Mucosa of descending colon (tissue), 3 donors: ENCODE measurements around the gene ABL1. TPM values are rescaled to one million over a fixed set of nuclear protein-coding genes. Genes with fewer than 3 reads are reported as not detected.

Source experiments
- ATAC-seq: fragments of 200-7000 bp; cut with Tn5 transposase; one replicate; pipeline ENCODE4 v1.9.1; 2020; ENCODE audit warnings: mild to moderate bottlenecking, moderate library complexity
- DNase-seq, 3 donors: peaks; one replicate each; pipeline ENCODE4 v3.0.0-alpha.2; 2020
- H3K36me3 ChIP-seq: fragments of 200-600 bp; one replicate; pipeline ENCODE4 v1.8.0; 2021; ENCODE audit warnings: low read depth, mild to moderate bottlenecking
- H3K4me1 ChIP-seq: fragments of 200-600 bp; one replicate; pipeline ENCODE4 v1.8.0; 2021; ENCODE audit warnings: low read depth, mild to moderate bottlenecking
- H3K4me3 ChIP-seq: fragments of 200-600 bp; one replicate; pipeline ENCODE4 v1.8.0; 2021; ENCODE audit warnings: mild to moderate bottlenecking
- H3K9me3 ChIP-seq: fragments of 200-600 bp; one replicate; pipeline ENCODE4 v1.8.0; 2021; ENCODE audit warnings: mild to moderate bottlenecking
- CTCF ChIP-seq: fragments of 200-600 bp; IDR thresholded peaks from one replicate; pipeline ENCODE4 v1.8.0; 2022; ENCODE audit warnings: antibody characterized with exemption, mild to moderate bottlenecking
- intact Hi-C, 2 donors: fragments of 100-400 bp; cut with DNase I in 1 of 2; cut with micrococcal nuclease in 1 of 2; formaldehyde crosslinking; loops; one replicate each; pipeline versions ENCODE4 v1.11.0 to v1.11.1; 2022; cut with DNase I, micrococcal nuclease
- total RNA-seq, 3 donors: library from RNA; stranded (reverse); fragmentation: NEBNext Ultra II Directional in 2 of 3; extraction: Animal tissue kit (Norgen Biotek cat#: 25700) in 2 of 3; gene quantifications; one replicate each; pipeline versions ENCODE4 v1.2.1 to v1.2.4, GENCODE V29; 2021 to 2023
- donor health status: DM: no; HTN: no; CAD: no; lungs with moderate emphysema.
- donor health status: DM: no; HTN: no; CAD: no.
- donor health status: DM: no; HTN: yes; CAD: no.

ABL1 gene
- total RNA-seq, 3 donors from 2014 or later, result 86.6 to 147 (median 91.4) TPM

GRCh38 chr9:130930132-130930803 lies 95.2 kb downstream of the ABL1 start:
- Histone ChIP-seq H3K36me3 (no peaks in the 10 kb centered on the region), H3K9me3 (no peaks in the 10 kb centered on the region), H3K4me3 (no peak overlapping the region), H3K4me1 (no peaks in the 10 kb centered on the region)
- TF ChIP-seq CTCF, result no peak
- ATAC-seq (no peak), DNase-seq (no peak)
- intact Hi-C loops, result no loop called here

- TF ChIP-seq CTCF, result no peak
- no peak for ATAC-seq
- H3K9me3 ChIP-seq, result no peaks in the 10 kb centered on the region
- H3K4me1 ChIP-seq, result no peaks in the 10 kb centered on the region
- intact Hi-C loops, result no loop called here
- H3K4me3 ChIP-seq, result no peak overlapping the region
- DNase-seq, result no peak
- no peaks in the 10 kb centered on the region for H3K36me3 ChIP-seq
Measured at GRCh38 chr9:130930804-130931349, 95.8 kb downstream of the ABL1 start.

GRCh38 chr9:130931508-130932254 lies 96.6 kb downstream of the ABL1 start:
- no peaks in the 10 kb centered on the region for H3K36me3 ChIP-seq
- ATAC-seq (no peak), DNase-seq (no peak)
- H3K9me3 ChIP-seq, result no peaks in the 10 kb centered on the region
- intact Hi-C loops, result no loop called here
- H3K4me1 ChIP-seq, result no peaks in the 10 kb centered on the region
- H3K4me3 ChIP-seq, result no peak overlapping the region
- TF ChIP-seq CTCF, result no peak

GRCh38 chr9:130932255-130933079 lies 97.4 kb downstream of the ABL1 start:
- H3K9me3 ChIP-seq, result no peaks in the 10 kb centered on the region
- DNase-seq (no peak), ATAC-seq (no peak)
- H3K4me1 ChIP-seq, result no peaks in the 10 kb centered on the region
- no peaks in the 10 kb centered on the region for H3K36me3 ChIP-seq
- TF ChIP-seq CTCF, result no peak
- intact Hi-C loops, result no loop called here
- no peak overlapping the region for H3K4me3 ChIP-seq

GRCh38 chr9:130933114-130934046 lies 98.3 kb downstream of the ABL1 start:
- intact Hi-C loops, result no loop called here
- H3K4me1 ChIP-seq, result peaks cover 3% of the 10 kb centered on the region
- TF ChIP-seq CTCF, result no peak
- no peak overlapping the region for H3K4me3 ChIP-seq
- no peaks in the 10 kb centered on the region for H3K36me3 ChIP-seq
- H3K9me3 ChIP-seq, result no peaks in the 10 kb centered on the region
- no peak for DNase-seq
- ATAC-seq, result no peak
